Heart left ventricle (tissue), 13 donors: ENCODE results near the gene ZNF786.

Experiments used
- CTCF ChIP-seq, 12 donors: fragments of 200-600 bp; sonication (generic) in 4 of 12; IDR thresholded peaks; one replicate each; pipeline versions ENCODE4 v1.5.0 to v1.8.0; 2018 to 2022; ENCODE audit warnings: antibody characterized with exemption in 12 of 12, mild to moderate bottlenecking in 5 of 12
- POLR2A ChIP-seq, 2 donors: fragments of 450-650 bp; IDR thresholded peaks; one replicate each; pipeline ENCODE4 v1.6.1; 2017; ENCODE audit warnings: antibody characterized with exemption in 2 of 2, mild to moderate bottlenecking in 2 of 2, moderate library complexity in 2 of 2
- donor health status: ischemic (EF 13 %, LVEDD 7.1; RV severe dilation, severe dysfunction).
- donor health status: DM: no; HTN: yes; CAD: no.
- donor health status: DM: no; HTN: no; CAD: no.
- donor health status: ischemic (EF 25% LVEDD 6.9; RV normal size, moderate dysfunction).
- donor health status: ischemic (EF 25% LVEDD 5.7; RV mildly dilated, moderate dysfunction).
- donor health status: ischemic (EF 35%, LVEDD 5.7; RV mildly dilated, moderate dysfunction).
- donor health status: nonischemic (EF 11% LVEDD 7.7; RV severe dilation, severe dysfunction).
- donor health status: DM: yes; HTN: yes; CAD: no.
- donor health status: PGD.
- donor health status: ischemic (EF 29% LVEDD 5.4; RV normal size, mild dysfunction).
- donor health status: nonischemic (EF 23%, LVEDD 6.1; RV moderate dilation, normal function).

DNA sequence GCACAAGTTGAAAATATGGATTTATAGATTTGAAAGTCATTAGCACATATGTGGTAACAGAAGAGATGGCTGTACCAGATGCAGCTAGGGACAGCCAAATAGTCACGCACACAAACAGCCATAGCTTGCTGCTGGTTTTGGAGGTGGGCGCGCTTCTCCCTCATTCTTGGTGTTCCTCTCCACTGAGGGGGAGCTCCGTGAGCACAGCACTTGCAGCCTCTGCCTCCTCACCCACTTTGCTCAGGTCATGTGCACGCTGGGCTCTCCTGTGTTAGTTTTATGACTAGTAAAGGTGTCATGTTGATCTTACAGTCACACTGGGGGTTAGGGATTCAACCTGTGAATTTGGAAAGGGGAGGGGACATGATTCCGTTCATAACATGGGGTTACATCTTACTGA is 8.5 kb upstream of the ZNF786 start:
- no peak for TF ChIP-seq CTCF (IDR thresholded peaks at IDR 0.05)
- no peak for TF ChIP-seq POLR2A (IDR thresholded peaks at IDR 0.05)
